ENCODE results near the gene DPH6.

GRCh38 chr15:35499723-35500122, 46.2 kb downstream of the DPH6 start:
- no peak for TF ChIP-seq EZH2 (IDR thresholded peaks at IDR 0.05)
- no peak for TF ChIP-seq POLR2AphosphoS5 (IDR thresholded peaks at IDR 0.05; ENCODE audit: borderline replicate concordance, low read depth, low read length)
- TF ChIP-seq FOXP2 (optimal IDR thresholded peaks at IDR 0.05; ENCODE audit: control extremely low read depth, extremely low read length, insufficient read depth), result no peak
